GM19455 (cell line): ENCODE data around the gene TMEM178B.
"Not testable (repeated sequence)": the region's sequence is repeated elsewhere in the genome, so short reads cannot be mapped to it uniquely, and the experiment has no call there.

ENCODE experiments used
- ATAC-seq: cut with Tn5 transposase; IDR thresholded peaks from one replicate; pipeline ENCODE4 v1.9.1; 2021; ENCODE audit not compliant: unreplicated experiment

Gene TMEM178B

DNA sequence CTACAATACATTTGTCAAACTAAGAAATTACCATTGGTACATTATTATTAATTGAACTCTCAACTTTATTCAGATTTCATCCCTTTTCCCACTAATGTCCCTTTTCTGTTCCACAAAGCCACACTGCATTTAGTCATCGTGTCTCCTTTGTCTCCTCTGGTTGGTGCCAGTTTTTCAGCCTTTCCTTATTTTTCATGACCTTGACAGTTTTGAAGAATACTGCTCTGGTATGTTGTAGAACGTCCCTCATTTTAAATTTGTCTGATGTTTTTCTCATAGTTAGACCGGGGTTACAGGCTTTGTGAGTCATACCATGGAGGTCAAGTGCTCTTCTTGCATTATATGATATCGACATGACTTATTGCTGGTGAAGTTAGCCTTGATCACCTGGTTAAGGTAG, 304.0 kb downstream of the TMEM178B start:
- no peak for ATAC-seq

DNA sequence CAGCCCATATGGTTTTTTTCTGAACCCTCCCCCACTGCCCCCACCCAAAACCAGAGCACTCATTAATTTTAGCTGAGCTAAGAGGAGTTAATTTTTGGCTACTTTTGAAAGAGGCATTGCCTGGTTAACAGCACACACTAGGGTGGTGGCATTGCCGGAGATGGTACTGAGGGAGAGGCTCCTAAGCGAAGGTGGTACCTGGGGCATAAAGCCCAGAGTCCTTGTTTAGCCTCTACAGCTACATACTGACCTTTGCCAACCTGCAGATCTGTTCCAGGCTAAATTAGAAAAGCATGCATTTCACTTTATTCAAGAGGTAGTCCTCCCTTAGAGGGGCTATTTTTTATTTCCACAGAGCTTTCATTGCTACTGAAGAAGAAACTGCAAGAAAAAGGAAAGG, 304.5 kb downstream of the TMEM178B start:
- ATAC-seq, result no peak

DNA sequence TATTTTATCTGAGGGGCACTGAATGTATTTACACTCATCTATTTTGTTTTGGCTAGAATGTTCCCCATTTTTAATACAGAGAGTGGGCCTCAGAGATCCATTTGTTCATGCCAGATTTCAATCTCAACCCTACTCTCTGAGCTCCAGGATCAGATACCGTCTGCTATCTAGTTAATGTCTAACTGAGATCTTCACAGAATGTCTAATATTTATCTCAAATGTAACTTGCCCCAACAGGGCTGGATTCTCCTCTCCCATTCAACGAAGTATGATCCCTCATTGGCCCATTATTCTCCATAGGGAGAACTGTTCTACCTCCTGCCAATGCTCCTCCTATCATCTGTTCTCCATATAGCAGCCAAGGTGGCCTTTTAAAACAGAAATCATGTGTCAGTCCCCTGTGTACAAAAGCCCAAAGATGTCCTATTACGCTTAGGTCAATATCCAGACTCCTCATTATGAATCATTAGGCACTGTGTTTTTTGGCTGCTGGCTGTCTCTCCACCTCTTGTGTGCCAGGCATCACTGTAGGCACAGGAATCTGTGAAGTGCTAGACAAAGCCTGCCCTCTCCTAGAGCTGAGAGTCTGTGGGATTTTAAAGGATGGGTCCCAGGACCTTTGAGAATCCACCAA, 308.0 kb downstream of the TMEM178B start:
- ATAC-seq, result no peak

GRCh38 chr7:141383356-141383755, 309.5 kb downstream of the TMEM178B start:
- not testable (repeated sequence) for ATAC-seq

DNA sequence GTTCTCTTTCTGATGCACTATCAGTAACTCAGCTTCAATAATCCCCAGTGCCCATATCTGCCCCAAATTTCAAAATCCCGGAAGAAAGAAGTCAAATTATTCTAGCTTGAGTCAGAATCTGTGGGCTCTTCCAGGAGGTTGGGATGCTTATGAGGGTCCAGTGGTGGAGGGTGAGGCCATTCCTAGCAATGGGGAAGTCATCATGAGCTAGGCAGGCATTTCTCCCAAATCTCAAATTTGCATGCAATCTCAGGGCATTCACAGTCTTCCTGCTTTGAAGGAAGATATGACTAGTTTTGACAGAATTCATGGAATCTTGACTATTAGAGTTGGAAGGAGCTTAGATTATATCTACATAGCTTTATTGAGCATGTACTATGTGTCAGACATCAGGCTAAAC, 313.0 kb downstream of the TMEM178B start:
- no peak for ATAC-seq

- no peak for ATAC-seq
Observed at GRCh38 chr7:141387521-141388217, 313.8 kb downstream of the TMEM178B start.

DNA sequence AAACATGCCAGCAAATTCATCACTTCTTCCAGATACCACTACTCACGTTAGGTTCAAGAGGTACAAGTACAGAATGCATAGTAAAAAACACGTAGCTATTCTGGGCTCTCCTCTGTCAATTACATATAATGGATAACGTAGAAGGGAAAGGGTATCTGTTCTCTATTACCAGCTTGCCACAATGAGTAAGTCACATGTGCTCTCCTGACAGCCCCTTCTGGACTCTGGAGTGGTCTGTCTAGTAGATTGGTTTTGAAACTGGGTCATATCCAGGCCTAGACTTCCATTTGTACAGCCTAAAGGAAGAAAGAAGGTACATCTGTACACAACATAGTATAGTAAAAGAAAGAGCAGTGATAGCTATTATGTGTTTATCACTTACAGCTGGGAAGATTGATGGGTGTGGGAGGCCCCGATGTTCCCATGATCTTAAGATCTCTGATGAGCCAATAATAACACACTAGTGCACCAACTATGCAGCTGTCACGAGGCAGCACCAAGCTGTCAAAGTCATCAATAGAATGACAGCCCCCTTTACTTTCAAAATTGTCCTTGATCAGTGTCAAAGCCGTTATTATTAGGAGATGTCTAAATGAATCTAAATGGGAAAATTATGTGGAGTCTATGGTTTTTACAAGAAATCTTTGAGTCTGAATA, 315.4 kb downstream of the TMEM178B start:
- no peak for ATAC-seq

- ATAC-seq, result no peak
Observed at GRCh38 chr7:141390339-141390738, 316.5 kb downstream of the TMEM178B start.

- ATAC-seq, result no peak
Observed at GRCh38 chr7:141393056-141393455, 319.2 kb downstream of the TMEM178B start.

GRCh38 chr7:141397236-141398163, 323.6 kb downstream of the TMEM178B start:
- no peak for ATAC-seq

DNA sequence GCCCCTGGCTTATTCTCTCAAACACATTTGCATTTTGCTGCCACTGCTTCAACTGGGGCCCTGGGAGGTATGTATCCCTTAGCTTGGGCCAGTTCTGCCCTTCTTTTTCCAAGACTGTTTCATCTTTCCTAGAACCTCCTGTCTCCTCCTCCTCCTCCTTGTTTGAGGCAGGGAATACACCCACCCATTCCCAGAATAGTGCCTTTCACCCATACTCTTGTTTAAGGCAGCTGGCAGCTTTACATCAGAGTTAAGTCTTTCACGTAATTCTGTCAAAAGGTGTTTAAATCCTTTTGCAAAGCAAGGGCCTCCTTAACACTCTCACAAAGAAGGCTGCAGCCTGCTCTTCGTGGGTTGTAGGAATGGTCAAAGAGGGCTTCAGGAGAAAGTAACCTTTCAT, 326.5 kb downstream of the TMEM178B start:
- no peak for ATAC-seq

DNA sequence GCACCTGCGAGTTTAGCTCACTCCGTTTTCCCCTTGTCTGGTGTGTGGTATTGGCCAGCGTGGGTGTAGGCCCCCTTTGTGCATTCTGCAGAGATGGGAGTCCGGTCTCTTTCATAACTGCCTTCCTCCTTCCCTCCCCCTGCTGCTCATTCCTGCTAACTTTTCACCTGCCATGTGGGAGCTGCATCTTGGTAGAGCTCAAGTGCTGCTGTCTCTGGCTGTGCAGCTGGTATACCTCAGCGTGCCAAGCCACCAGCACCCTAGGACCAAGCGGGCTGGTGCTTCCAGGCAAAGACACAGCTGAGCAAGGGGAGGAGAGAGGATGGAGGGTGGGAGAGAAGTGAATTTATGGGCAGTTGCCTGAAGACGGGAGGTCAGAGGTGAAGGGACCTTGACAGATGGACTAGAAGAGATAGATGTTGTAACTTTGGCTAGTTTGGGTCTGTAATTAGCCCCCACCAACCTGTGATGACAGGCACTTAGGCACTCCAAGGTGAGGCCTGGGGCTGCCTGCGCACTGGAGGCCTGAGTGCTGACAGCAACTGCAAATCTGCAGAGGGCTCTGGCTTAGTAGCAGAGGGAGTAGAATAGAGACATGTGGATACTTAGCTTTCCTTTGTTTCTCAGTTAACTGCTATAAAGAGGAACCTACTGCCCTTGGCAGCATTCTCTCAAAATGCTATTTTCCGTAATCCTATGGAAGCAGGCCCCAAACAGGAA, 328.6 kb downstream of the TMEM178B start:
- no peak for ATAC-seq

DNA sequence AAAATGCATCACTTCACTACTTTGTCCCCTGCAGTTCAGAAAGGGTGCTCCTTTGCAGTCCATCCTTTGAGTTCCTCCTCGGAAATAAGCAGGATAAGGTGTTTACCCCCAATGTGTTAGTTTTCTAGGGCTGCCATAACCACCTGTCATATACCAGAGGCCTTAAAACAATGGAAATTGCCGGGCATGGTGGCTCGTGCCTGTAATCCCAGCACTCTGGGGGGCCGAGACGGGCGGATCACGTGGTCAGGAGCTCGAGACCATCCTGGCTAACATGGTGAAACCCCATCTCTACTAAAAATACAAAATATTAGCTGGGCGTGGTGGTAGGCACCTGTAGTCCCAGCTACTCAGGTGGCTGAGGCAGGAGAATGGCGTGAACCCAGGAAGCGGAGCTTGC, 330.0 kb downstream of the TMEM178B start:
- ATAC-seq, result not testable (repeated sequence)

DNA sequence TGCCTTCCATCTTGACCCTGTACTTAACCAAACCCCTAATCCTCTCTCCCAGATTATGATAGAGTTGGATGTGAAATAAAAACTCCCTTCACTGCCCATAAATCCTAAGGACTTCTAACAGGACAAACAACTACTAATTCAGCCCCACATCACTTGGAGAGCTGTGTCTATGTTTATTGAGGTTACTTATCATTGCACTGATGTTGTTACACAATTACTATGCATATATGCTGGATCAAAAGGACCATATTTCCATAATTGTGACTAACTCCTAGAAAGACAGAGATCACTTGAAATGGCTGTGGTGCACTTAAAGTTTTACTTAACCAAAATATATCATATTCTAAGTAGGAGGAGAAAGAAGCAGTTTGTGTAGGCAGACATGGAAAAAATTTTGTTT, 332.5 kb downstream of the TMEM178B start:
- no peak for ATAC-seq

- ATAC-seq, result no peak
Observed at GRCh38 chr7:141407893-141408292, 334.0 kb downstream of the TMEM178B start.

- ATAC-seq, result no peak
Observed at GRCh38 chr7:141408440-141408839, 334.6 kb downstream of the TMEM178B start.

DNA sequence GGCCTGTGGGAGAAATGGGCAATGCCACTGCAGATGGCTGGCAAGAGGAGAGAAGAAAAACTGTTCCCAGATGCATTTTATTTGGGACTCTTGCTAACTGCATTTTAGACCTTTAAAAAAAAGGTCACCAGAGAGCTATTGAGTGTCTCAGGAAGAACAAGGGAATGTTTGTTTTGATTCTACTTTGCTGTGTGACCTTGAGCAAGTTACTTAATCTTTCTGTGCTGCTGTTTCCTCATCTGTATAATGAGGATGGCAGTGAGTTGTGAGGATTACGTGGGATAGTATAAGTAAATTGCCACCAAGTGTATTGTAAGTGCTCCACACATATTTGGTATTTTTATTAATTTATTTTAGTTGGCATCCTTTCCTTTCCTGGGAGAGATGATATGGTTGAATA, 335.4 kb downstream of the TMEM178B start:
- no peak for ATAC-seq

GRCh38 chr7:141409801-141410329, 336.0 kb downstream of the TMEM178B start:
- ATAC-seq, result no peak

GRCh38 chr7:141410353-141411000, 336.6 kb downstream of the TMEM178B start:
- ATAC-seq, result no peak

DNA sequence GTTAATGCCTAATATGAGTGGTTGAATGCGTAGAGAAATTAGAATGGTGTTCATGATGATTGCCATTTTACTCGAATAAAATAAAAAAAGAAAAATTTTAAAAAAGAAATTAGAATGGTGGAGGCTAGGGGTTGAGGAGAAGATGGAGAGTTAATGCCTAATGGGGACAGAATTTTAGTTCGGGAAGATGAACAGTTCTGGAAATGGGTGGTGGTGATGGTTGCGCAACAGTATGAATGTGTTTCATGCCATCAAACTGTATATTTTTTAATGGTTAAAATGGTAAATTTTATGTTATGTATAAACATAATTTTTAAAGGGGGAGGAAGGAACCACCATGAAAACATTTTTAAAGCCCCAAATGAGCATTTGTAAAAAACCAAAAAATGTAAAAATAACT, 337.3 kb downstream of the TMEM178B start:
- ATAC-seq, result no peak
